Ovary (tissue), 9 donors: ENCODE results near the gene NDUFA12. TPM values are rescaled to one million over a fixed set of nuclear protein-coding genes. Genes with fewer than 3 reads are reported as not detected.

Experiments used
- DNase-seq, 5 donors: peaks; one replicate each; pipeline ENCODE4 v3.0.0-alpha.2; 2019 to 2020
- H3K27ac ChIP-seq, 2 donors: fragments of 200-600 bp; one replicate each; pipeline versions ENCODE4 v1.5.1 to v1.8.0; 2019 to 2022
- H3K27me3 ChIP-seq: fragments of 200-600 bp; one replicate; pipeline ENCODE4 v1.8.0; 2022
- H3K36me3 ChIP-seq: fragments of 200-600 bp; sonication (generic); one replicate; pipeline ENCODE4 v1.5.1; 2019
- H3K4me1 ChIP-seq: one replicate; pipeline ENCODE4 v1.8.1; 2013; ENCODE audit warnings: mild to moderate bottlenecking, moderate library complexity; ENCODE audit not compliant: insufficient read depth
- H3K4me3 ChIP-seq: fragments of 200-600 bp; sonication (generic); one replicate; pipeline ENCODE4 v1.5.1; 2017
- H3K9me3 ChIP-seq, 2 donors: fragments of 200-600 bp in 1 of 2; sonication (generic) in 1 of 2; one replicate each; pipeline versions ENCODE4 v1.5.1 to v1.8.1; 2013 to 2019; ENCODE audit warnings: mild to moderate bottlenecking in 1 of 2, moderate library complexity in 1 of 2
- EP300 ChIP-seq: sonication (generic); formaldehyde crosslinking; IDR thresholded peaks from one replicate; pipeline ENCODE4 v1.6.1; 2017; ENCODE audit warnings: antibody characterized with exemption
- POLR2A ChIP-seq: fragments of 450-650 bp; IDR thresholded peaks from one replicate; pipeline ENCODE4 v1.6.1; 2017; ENCODE audit warnings: antibody characterized with exemption, mild to moderate bottlenecking, moderate library complexity
- WGBS, 3 donors: extraction: QIAGEN DNeasy Blood & Tissue Kit in 1 of 3; methylation state at CpG; one replicate each; pipeline versions ENCODE4 v1.1.5 to v1.1.7; 2013 to 2017; 5-methylcytosine and 5-hydroxymethylcytosine counted together
- intact Hi-C, 4 donors: fragments of 100-400 bp; cut with DNase I; formaldehyde crosslinking; loops; one replicate each; pipeline versions ENCODE4 v1.11.0 to v1.15.1; 2022 to 2023
- polyA plus RNA-seq, 2 donors: library from polyadenylated mRNA; stranded (reverse); fragments of 200-250 nt in 1 of 2; fragments of 350-450 nt in 1 of 2; fragmentation: Illumina TruSeq in 1 of 2; extraction: RNeasy Lipid Tissue Mini Kit (QIAGEN cat#74804) in 1 of 2; gene quantifications; one replicate each; pipeline ENCODE4 v1.2.3, GENCODE V29; 2013 to 2014
- total RNA-seq, 7 donors: library from RNA; depleted of rRNA in 2 of 7; stranded (reverse); fragments of >200 nt in 2 of 7; fragmentation: NEBNext Ultra II Directional in 3 of 7; extraction: Animal tissue kit (Norgen Biotek cat#: 25700) in 3 of 7; gene quantifications; one replicate each; pipeline versions ENCODE4 v1.1.0 to v1.2.4, GENCODE V29; 2016 to 2023
- TF ChIP-seq, protein P1 (sequence below), 3 donors: fragments of 450-650 bp in 2 of 3; fragments of 200-600 bp in 1 of 3; IDR thresholded peaks; one replicate each; pipeline versions ENCODE4 v1.5.1 to v1.8.0; 2016 to 2022; ENCODE audit warnings: antibody characterized with exemption in 3 of 3, mild to moderate bottlenecking in 1 of 3
- donor health status: DM: no; HTN: no; CAD: no; lungs with moderate emphysema.
- donor health status: DM: no; HTN: no; CAD: no.
- donor health status: Bipolar disorder and iron deficiency.
- donor health status: DM: yes; HTN: yes; CAD: no.
- donor health status: DM: no; HTN: no; CAD: no.
- donor health status: DM: yes; HTN: yes; CAD: no.

NDUFA12 gene
- total and polyA plus RNA-seq, 9 donors = 51.1 to 151 (median 60.2) TPM

DNA sequence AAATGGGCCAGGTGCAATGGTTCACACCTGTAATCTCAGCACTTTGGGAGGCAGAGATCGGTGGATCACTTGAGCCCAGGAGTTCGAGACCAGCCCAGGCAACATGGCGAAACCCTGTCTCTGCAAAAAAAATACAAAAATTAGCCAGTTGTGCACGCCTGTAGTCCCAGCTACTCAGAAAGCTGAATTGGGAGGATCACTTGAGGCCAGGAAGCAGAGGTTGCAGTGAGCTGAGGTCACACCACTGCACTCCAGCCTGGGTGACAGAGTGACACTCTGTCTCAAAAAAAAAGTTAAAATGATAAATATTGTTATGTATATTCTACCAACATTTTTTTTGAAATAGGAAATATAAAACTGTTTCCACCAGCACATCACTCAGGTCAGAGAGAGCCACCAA, 64.9 kb downstream of the NDUFA12 start:
- intact Hi-C loops = no loop called here
- 93 to 98% (median 96%) methylated on average over 4 of the region's 4 CpGs for WGBS, 3 donors
- no peaks in the 10 kb centered on the region for H3K4me1 ChIP-seq
- no peak overlapping the region for H3K27ac ChIP-seq
- H3K36me3 ChIP-seq = no peaks in the 10 kb centered on the region
- H3K4me3 ChIP-seq = no peak overlapping the region
- H3K27me3 ChIP-seq = no peaks in the 10 kb centered on the region
- DNase-seq = no peak
- H3K9me3 ChIP-seq = no peaks in the 10 kb centered on the region
- no peak for TF ChIP-seq POLR2A
- TF ChIP-seq, protein P1, sequence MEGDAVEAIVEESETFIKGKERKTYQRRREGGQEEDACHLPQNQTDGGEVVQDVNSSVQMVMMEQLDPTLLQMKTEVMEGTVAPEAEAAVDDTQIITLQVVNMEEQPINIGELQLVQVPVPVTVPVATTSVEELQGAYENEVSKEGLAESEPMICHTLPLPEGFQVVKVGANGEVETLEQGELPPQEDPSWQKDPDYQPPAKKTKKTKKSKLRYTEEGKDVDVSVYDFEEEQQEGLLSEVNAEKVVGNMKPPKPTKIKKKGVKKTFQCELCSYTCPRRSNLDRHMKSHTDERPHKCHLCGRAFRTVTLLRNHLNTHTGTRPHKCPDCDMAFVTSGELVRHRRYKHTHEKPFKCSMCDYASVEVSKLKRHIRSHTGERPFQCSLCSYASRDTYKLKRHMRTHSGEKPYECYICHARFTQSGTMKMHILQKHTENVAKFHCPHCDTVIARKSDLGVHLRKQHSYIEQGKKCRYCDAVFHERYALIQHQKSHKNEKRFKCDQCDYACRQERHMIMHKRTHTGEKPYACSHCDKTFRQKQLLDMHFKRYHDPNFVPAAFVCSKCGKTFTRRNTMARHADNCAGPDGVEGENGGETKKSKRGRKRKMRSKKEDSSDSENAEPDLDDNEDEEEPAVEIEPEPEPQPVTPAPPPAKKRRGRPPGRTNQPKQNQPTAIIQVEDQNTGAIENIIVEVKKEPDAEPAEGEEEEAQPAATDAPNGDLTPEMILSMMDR (IDR thresholded peaks at IDR 0.05) = no peak
- no peak for TF ChIP-seq EP300

DNA sequence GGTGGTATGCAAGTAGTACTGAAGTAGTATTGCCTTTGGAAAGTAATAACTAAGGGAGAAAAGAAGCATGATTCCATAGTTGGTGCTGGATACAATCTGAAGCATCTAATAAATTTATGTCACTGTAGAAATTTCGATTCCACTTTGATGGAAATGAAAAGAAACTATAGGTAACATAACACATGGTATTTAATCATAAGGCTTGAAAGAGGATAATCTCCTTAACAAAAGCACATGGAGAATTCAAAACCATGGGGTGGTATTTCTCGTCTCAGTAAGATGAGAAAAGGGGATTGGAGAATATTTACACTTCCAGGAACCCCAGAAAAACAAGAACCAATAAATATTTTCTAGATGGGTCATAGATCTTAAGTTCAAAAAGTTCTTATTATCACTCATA, 72.7 kb downstream of the NDUFA12 start:
- 84 to 90% (median 87%) methylated on average over 2 of the region's 2 CpGs for WGBS, 3 donors
- no peaks in the 10 kb centered on the region for H3K9me3 ChIP-seq
- DNase-seq = no peak
- H3K27me3 ChIP-seq = no peaks in the 10 kb centered on the region
- no peak overlapping the region for H3K4me3 ChIP-seq
- no peaks in the 10 kb centered on the region for H3K36me3 ChIP-seq
- no peaks in the 10 kb centered on the region for H3K4me1 ChIP-seq
- no peak for TF ChIP-seq POLR2A
- TF ChIP-seq, protein P1 (IDR thresholded peaks at IDR 0.05) = no peak
- TF ChIP-seq EP300 = no peak
- intact Hi-C loops = no loop called here
- no peak overlapping the region for H3K27ac ChIP-seq

DNA sequence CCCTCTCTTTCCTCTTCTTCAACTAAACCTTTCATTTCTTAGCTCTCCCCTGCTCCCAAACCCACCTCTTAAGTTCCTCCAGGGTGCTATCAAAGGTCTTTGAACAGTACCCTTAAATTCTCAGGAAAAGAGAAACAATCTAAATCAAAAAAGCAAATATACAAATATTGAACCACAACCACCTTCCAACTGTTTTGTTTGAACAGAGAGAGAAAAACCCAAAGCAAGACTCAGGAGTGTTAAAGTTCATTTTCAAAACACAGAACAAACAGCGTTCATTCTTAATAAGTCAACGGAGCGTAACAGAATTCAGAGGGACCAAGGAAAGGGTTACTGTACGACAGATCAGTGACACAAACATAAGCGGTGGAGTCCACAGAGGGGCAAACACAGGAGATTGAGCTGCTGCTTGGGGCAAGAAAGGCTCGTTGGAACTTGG, 73.3 kb downstream of the NDUFA12 start:
- H3K36me3 ChIP-seq = no peaks in the 10 kb centered on the region
- no peaks in the 10 kb centered on the region for H3K9me3 ChIP-seq
- H3K4me3 ChIP-seq = no peak overlapping the region
- intact Hi-C loops = no loop called here
- WGBS, 3 donors = 74 to 85% (median 79%) methylated on average over 6 of the region's 6 CpGs
- no peaks in the 10 kb centered on the region for H3K27me3 ChIP-seq
- no peak for DNase-seq
- no peaks in the 10 kb centered on the region for H3K4me1 ChIP-seq
- no peak overlapping the region for H3K27ac ChIP-seq
- TF ChIP-seq POLR2A (no peak), EP300 (no peak)
- TF ChIP-seq, protein P1 (IDR thresholded peaks at IDR 0.05) = no peak

DNA sequence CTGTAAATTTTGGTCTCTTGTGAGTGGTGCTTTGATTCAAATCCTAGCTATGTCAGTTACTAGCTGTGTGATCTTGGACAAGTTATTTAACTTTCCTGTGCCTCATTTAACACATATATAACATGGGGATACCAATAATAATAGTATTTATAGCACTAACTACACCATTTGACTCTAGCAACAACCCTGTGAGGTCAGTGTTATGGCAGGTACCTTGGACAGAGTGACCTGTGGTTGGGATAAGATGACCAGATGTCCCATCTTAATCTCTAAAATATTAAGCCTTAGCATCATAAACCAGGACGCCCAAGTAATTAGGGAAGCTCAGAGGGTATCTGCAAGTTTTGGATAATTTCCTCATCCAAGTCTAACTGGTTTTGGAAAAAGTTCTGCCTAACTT, 73.7 kb downstream of the NDUFA12 start:
- Histone ChIP-seq H3K4me1 (no peaks in the 10 kb centered on the region), H3K4me3 (no peak overlapping the region), H3K27me3 (no peaks in the 10 kb centered on the region), H3K9me3 (no peaks in the 10 kb centered on the region), H3K27ac (no peak overlapping the region), H3K36me3 (no peaks in the 10 kb centered on the region)
- no peak for DNase-seq
- 59 to 66% (median 61%) methylated on average over 1 of the region's 1 CpG for WGBS, 3 donors
- TF ChIP-seq, protein P1 (IDR thresholded peaks at IDR 0.05) = no peak
- no peak for TF ChIP-seq POLR2A
- no peak for TF ChIP-seq EP300
- intact Hi-C loops = no loop called here

DNA sequence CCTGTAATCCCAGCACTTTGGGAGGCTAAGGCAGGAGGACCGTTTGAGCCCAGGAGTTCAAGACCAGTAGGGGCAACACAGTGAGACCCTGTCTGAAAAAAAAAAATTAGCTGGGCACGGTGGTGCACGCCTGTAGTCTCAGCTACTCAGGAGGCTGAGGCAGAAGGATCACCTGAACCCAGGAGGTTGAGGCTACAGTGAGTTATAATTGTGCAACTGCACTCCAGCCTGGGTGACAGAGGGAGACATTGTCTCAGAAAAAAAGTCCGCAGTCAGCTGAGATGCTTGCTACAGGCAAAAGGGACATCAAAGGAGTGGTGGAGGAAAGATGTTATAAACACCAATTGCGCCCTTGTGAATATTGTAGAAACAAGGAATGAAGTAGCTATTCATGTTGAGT, 77.8 kb downstream of the NDUFA12 start:
- WGBS, 3 donors = 88 to 92% (median 90%) methylated on average over 5 of the region's 5 CpGs

More for the DNA sequence above, 77.8 kb downstream of the NDUFA12 start:
- intact Hi-C loops = no loop called here
- Histone ChIP-seq H3K27me3 (no peaks in the 10 kb centered on the region), H3K36me3 (no peaks in the 10 kb centered on the region), H3K9me3 (no peaks in the 10 kb centered on the region), H3K27ac (no peak overlapping the region), H3K4me3 (no peak overlapping the region), H3K4me1 (no peaks in the 10 kb centered on the region)
- TF ChIP-seq EP300 (no peak), POLR2A (no peak)
- TF ChIP-seq, protein P1 (IDR thresholded peaks at IDR 0.05) = no peak
- no peak for DNase-seq
